Activated CD8-positive, alpha-beta memory T cell treated with anti-CD3 and anti-CD28 coated beads, Interleukin-2, amount 10 ng/mL, durations not matched to agents 7 days and 5 days (primary cell): ENCODE results near the gene OGFOD1. TPM values are rescaled to one million over a fixed set of nuclear protein-coding genes. Genes with fewer than 3 reads are reported as not detected.

Source experiments
- ATAC-seq: fragments of 150-1000 bp; cut with Tn5 transposase; one replicate; pipeline ENCODE4 v1.10.0; 2021; ENCODE audit warnings: moderate library complexity
- CTCF ChIA-PET: fragments of 350-600 bp; sonication (Branson Sonifier 250); formaldehyde crosslinking; loops from one replicate; lab custom pipeline; 2021; ENCODE audit warnings: antibody characterized with exemption; lab: Charles Lee
- DNase-seq: peaks from one replicate; pipeline ENCODE4 v3.0.0-alpha.2; 2020
- H3K27ac Mint-ChIP-seq: one replicate; pipeline ENCODE4 v1.8.0; 2021; ENCODE audit warnings: mild to moderate bottlenecking, mixed read lengths
- H3K27me3 Mint-ChIP-seq: one replicate; pipeline ENCODE4 v1.8.0; 2021; ENCODE audit warnings: mixed read lengths
- H3K36me3 Mint-ChIP-seq: one replicate; pipeline ENCODE4 v1.8.0; 2021; ENCODE audit warnings: mild to moderate bottlenecking, mixed read lengths
- H3K4me1 Mint-ChIP-seq: one replicate; pipeline ENCODE4 v1.8.0; 2021; ENCODE audit warnings: mixed read lengths
- H3K4me3 Mint-ChIP-seq: one replicate; pipeline ENCODE4 v1.8.0; 2021; ENCODE audit warnings: mild to moderate bottlenecking, moderate library complexity, mixed read lengths
- H3K9me3 Mint-ChIP-seq: one replicate; pipeline ENCODE4 v1.8.0; 2022; ENCODE audit warnings: low read depth, mixed read lengths
- total RNA-seq, 2 experiments: library from RNA; stranded (reverse); gene quantifications; one replicate each; pipeline ENCODE4 v1.2.3, GENCODE V29; 2021

Gene OGFOD1
- total RNA-seq, 2 experiments from 2014 or later = 41.9 to 63.1 TPM

DNA sequence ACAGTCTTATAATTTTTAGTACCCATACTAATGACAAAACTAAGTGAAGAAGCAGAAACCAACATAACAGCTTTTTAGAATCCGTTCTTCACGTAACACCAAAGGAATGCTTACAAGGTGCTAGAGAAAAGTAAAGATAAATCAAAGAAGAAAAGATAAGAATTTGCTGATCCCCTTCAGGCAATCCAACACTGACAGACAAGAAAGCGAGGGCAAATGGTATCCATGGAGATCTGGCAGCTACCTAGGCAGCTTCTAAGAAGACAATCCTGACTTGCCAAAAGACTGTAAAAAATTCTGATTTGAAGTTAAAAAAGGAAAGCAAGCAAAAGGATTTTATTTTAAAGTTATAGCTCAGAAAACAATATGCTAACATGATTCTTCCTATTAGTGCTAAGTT lies 53.8 kb downstream of the OGFOD1 start:
- Mint-ChIP-seq H3K4me1 (no peaks in the 10 kb centered on the region), H3K9me3 (no peaks in the 10 kb centered on the region), H3K36me3 (peaks cover 2% of the 10 kb centered on the region), H3K27me3 (no peaks in the 10 kb centered on the region), H3K4me3 (no peak overlapping the region), H3K27ac (no peak overlapping the region)
- ATAC-seq = no peak
- CTCF ChIA-PET = interaction anchor here (1.1 kb wide), 2 partner anchors 9 to 29 kb away, joined by 3 to 7 read pairs; no protein-coding TSS in a partner anchor
- no peak for DNase-seq

GRCh38 chr16:56506941-56507340 lies 55.6 kb downstream of the OGFOD1 start:
- Mint-ChIP-seq H3K36me3 (peaks cover 2% of the 10 kb centered on the region), H3K4me1 (no peaks in the 10 kb centered on the region), H3K9me3 (no peaks in the 10 kb centered on the region), H3K27ac (no peak overlapping the region), H3K27me3 (no peaks in the 10 kb centered on the region), H3K4me3 (no peak overlapping the region)
- ATAC-seq = no peak
- CTCF ChIA-PET = interaction anchor here (1.1 kb wide), 1 partner anchor 94 kb away, joined by 3 read pairs; no protein-coding TSS in a partner anchor
- DNase-seq = no peak

DNA sequence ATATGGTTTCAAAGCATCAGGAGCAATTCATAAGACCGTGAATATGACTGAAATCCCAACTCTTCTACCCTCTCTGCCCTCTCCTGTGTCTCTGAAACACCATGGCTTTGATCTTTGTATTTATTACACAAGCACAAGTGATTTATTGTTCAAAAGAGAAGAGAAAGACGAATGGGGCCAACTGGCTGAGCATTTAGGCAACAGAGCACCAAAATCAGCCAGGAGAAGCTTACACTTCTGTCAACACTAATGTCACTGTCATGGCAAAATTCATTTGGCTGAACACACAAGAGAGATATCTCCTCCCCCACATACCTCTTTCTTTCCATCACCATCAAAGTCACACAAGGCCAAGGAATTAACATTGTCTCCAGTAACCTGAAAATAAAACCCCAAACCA lies 59.2 kb downstream of the OGFOD1 start:
- Mint-ChIP-seq H3K4me3 (no peak overlapping the region), H3K9me3 (no peaks in the 10 kb centered on the region), H3K27ac (no peak overlapping the region), H3K4me1 (peaks cover 4% of the 10 kb centered on the region), H3K27me3 (no peaks in the 10 kb centered on the region), H3K36me3 (peaks cover 4% of the 10 kb centered on the region)
- CTCF ChIA-PET = interaction anchor here (0.8 to 1.4 kb wide), 2 partner anchors 13 to 36 kb away, joined by 3 to 4 read pairs; no protein-coding TSS in a partner anchor
- ATAC-seq = no peak
- DNase-seq = no peak

- CTCF ChIA-PET = interaction anchor here (0.6 kb wide), 1 partner anchor 15 kb away, joined by 3 read pairs; no protein-coding TSS in a partner anchor
- Mint-ChIP-seq H3K36me3 (peaks cover 4% of the 10 kb centered on the region), H3K27ac (no peak overlapping the region)
Observed at GRCh38 chr16:56512025-56512424, 60.7 kb downstream of the OGFOD1 start.

GRCh38 chr16:56513091-56513490 lies 61.7 kb downstream of the OGFOD1 start:
- no peak for DNase-seq
- Mint-ChIP-seq H3K4me1 (peaks cover 4% of the 10 kb centered on the region), H3K27me3 (no peaks in the 10 kb centered on the region), H3K9me3 (no peaks in the 10 kb centered on the region), H3K36me3 (peaks cover 4% of the 10 kb centered on the region), H3K27ac (no peak overlapping the region), H3K4me3 (no peak overlapping the region)
- no peak for ATAC-seq
- CTCF ChIA-PET = interaction anchor here (0.9 to 2.6 kb wide), 4 partner anchors 11 to 189 kb away, joined by 3 to 14 read pairs (median 12); no protein-coding TSS in a partner anchor

More at GRCh38 chr16:56512025-56512424, 60.7 kb downstream of the OGFOD1 start:
- H3K4me3 Mint-ChIP-seq = no peak overlapping the region
- H3K27me3 Mint-ChIP-seq = no peaks in the 10 kb centered on the region
- no peaks in the 10 kb centered on the region for H3K9me3 Mint-ChIP-seq
- ATAC-seq (no peak), DNase-seq (no peak)
- H3K4me1 Mint-ChIP-seq = peaks cover 4% of the 10 kb centered on the region

DNA sequence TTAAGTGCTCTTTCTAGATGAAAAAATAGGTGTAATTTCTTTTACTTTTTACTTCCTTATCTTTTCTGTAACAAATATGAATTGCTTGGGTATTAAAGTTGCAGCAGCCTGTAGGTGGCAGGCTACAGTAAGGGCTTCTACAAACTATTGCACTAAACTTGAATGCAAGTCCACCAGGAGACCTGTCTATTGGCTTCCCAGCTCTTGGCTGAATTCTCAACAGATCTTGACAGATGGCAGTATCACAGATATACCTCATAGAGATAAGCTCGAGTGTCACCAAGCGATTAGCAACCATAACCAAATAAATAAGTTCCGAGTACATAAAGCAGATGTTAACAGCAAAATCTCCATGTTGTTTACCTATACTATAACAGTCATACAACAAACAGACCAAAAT lies 62.6 kb downstream of the OGFOD1 start:
- peaks cover 6% of the 10 kb centered on the region for H3K4me1 Mint-ChIP-seq
- H3K9me3 Mint-ChIP-seq = no peaks in the 10 kb centered on the region
- DNase-seq = peak; percentile 72
- CTCF ChIA-PET = interaction anchor here (0.9 to 2.6 kb wide), 9 partner anchors 9 to 400 kb away, joined by 3 to 14 read pairs (median 5); partner anchors contain the start of gene MT1E
- H3K27me3 Mint-ChIP-seq = no peaks in the 10 kb centered on the region
- no peak overlapping the region for H3K4me3 Mint-ChIP-seq
- H3K36me3 Mint-ChIP-seq = peaks cover 4% of the 10 kb centered on the region
- no peak overlapping the region for H3K27ac Mint-ChIP-seq
- peak; percentile 72 for ATAC-seq

- CTCF ChIA-PET = interaction anchor here (1.7 to 2.6 kb wide), 2 partner anchors 62 to 86 kb away, joined by 9 to 14 read pairs; no protein-coding TSS in a partner anchor
- ATAC-seq = no peak
- H3K36me3 Mint-ChIP-seq = peaks cover 3% of the 10 kb centered on the region
- no peaks in the 10 kb centered on the region for H3K9me3 Mint-ChIP-seq
- no peak overlapping the region for H3K27ac Mint-ChIP-seq
- no peak for DNase-seq
- H3K27me3 Mint-ChIP-seq = no peaks in the 10 kb centered on the region
- no peak overlapping the region for H3K4me3 Mint-ChIP-seq
- peaks cover 10% of the 10 kb centered on the region for H3K4me1 Mint-ChIP-seq
Observed at GRCh38 chr16:56514845-56515244, 63.5 kb downstream of the OGFOD1 start.

GRCh38 chr16:56515665-56516064 lies 64.3 kb downstream of the OGFOD1 start:
- Mint-ChIP-seq H3K36me3 (peaks cover 2% of the 10 kb centered on the region), H3K4me1 (peaks cover 17% of the 10 kb centered on the region), H3K27ac (no peak overlapping the region), H3K9me3 (no peaks in the 10 kb centered on the region), H3K27me3 (no peaks in the 10 kb centered on the region), H3K4me3 (no peak overlapping the region)
- CTCF ChIA-PET = no interaction called here
- DNase-seq (no peak), ATAC-seq (no peak)

- no peak for DNase-seq
- Mint-ChIP-seq H3K27ac (no peak overlapping the region), H3K4me1 (peaks cover 19% of the 10 kb centered on the region), H3K4me3 (no peak overlapping the region), H3K9me3 (no peaks in the 10 kb centered on the region), H3K36me3 (peaks cover 2% of the 10 kb centered on the region), H3K27me3 (no peaks in the 10 kb centered on the region)
- no peak for ATAC-seq
- CTCF ChIA-PET = interaction anchor here (1.1 to 2.4 kb wide), 2 partner anchors 185 to 272 kb away, joined by 3 to 9 read pairs; no protein-coding TSS in a partner anchor
Observed at GRCh38 chr16:56517206-56517605, 65.9 kb downstream of the OGFOD1 start.

DNA sequence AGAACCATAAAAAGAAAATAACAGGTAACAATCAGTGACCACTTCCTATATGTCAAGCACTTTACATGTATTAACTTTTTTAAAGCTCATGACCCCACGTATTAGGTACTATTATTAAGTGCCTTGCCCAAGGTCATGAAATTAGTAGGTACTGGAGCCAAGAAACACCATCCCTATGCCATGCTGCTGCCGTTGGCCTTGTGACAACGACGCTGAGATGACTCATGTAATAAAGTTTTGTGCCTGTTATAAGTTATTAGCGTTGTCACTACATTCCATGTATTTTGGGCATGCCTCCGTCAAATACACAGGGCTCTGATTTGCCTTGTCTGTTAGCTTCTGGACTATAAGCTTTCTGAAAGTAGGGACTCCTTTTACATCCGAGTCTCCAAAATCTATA lies 67.1 kb downstream of the OGFOD1 start:
- peaks cover 17% of the 10 kb centered on the region for H3K4me1 Mint-ChIP-seq
- no peak overlapping the region for H3K27ac Mint-ChIP-seq
- H3K36me3 Mint-ChIP-seq = no peaks in the 10 kb centered on the region
- ATAC-seq = no peak
- no peaks in the 10 kb centered on the region for H3K27me3 Mint-ChIP-seq
- CTCF ChIA-PET = interaction anchor here (0.9 to 2.4 kb wide), 3 partner anchors 58 to 184 kb away, joined by 3 to 9 read pairs (median 4); no protein-coding TSS in a partner anchor
- H3K4me3 Mint-ChIP-seq = peak overlapping the region; percentile 41
- no peaks in the 10 kb centered on the region for H3K9me3 Mint-ChIP-seq
- no peak for DNase-seq

DNA sequence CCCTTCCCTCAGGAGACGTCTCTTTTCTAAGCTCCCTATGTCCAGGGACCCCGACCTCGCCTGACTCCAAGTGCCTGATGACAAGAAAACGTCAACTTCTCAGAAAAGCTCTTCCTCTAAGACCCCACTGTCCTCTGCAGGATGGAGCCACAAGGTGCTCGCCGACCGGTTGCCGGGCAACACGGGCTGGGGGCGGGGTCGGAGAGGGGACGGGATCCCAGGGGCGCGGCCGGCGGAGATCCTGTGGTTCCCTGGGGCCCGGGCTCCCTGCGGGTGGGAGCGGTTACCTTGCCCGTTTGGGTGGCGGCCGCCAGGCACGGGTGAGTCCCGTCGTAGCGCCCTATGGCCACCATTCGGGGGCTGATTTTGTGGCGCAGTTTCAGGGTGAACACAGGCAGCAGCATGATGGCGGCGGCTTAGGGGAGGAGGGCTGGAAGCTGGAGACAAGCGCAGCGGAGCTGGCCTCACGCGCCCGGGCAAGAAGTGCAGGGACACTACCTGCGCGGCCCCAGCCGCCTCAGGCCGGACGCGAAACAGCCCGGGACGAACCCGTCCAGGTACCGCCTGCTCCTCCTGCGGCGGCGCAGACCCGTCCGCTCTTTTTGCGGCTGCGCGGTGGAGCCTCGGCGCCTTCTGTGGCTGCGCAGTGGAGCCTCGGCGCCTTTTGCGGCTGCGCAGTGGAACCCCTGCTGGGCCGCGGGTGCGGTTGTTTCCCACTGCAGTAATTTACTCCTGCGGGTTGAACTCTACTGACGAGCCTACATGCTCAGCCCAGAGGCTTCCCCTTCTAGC lies 68.3 kb downstream of the OGFOD1 start, which contains the start of gene BBS2:
BBS2 (minus strand) TSS at position 566 of the 792 bp plus-strand sequence; CDS start at position 404, 162 bp downstream.
- H3K27me3 Mint-ChIP-seq = no peaks in the 10 kb centered on the region
- ATAC-seq (peak; percentile 80), DNase-seq (peak; percentile 82)
- peak within 1 kb of the TSS; percentile 69 for H3K4me3 Mint-ChIP-seq
- H3K36me3 Mint-ChIP-seq = no peaks in the 10 kb centered on the region
- CTCF ChIA-PET = interaction anchor here (0.5 to 1.4 kb wide), 6 partner anchors 12 to 189 kb away, joined by 3 to 6 read pairs (median 3); no protein-coding TSS in a partner anchor
- peaks cover 15% of the 10 kb centered on the region for H3K4me1 Mint-ChIP-seq
- peak within 1 kb of the TSS; percentile 78 for H3K27ac Mint-ChIP-seq
- no peaks in the 10 kb centered on the region for H3K9me3 Mint-ChIP-seq

DNA sequence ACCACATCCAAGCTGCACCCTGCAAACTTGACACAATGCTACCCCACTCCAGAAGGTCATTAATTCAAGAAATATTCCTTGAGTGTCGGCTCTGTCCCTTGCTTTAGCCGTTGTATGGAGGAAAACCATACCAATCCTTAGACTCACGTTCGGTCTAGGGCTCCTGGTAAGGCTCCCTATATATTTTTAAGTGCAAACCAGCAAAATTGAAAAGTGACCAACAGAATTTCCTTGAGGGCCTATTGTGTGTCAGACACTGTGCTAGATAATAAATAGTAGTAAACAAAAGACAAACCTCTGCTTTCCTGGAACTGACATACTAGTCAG lies 68.9 kb downstream of the OGFOD1 start:
- H3K9me3 Mint-ChIP-seq = no peaks in the 10 kb centered on the region
- peak; percentile 7 for ATAC-seq
- DNase-seq = no peak
- no peaks in the 10 kb centered on the region for H3K36me3 Mint-ChIP-seq
- H3K4me3 Mint-ChIP-seq = peak overlapping the region; percentile 69
- H3K27me3 Mint-ChIP-seq = no peaks in the 10 kb centered on the region
- CTCF ChIA-PET = interaction anchor here (0.5 to 1.1 kb wide), 4 partner anchors 12 to 123 kb away, joined by 3 read pairs; no protein-coding TSS in a partner anchor
- peak overlapping the region; percentile 78 for H3K27ac Mint-ChIP-seq
- peaks cover 15% of the 10 kb centered on the region for H3K4me1 Mint-ChIP-seq

DNA sequence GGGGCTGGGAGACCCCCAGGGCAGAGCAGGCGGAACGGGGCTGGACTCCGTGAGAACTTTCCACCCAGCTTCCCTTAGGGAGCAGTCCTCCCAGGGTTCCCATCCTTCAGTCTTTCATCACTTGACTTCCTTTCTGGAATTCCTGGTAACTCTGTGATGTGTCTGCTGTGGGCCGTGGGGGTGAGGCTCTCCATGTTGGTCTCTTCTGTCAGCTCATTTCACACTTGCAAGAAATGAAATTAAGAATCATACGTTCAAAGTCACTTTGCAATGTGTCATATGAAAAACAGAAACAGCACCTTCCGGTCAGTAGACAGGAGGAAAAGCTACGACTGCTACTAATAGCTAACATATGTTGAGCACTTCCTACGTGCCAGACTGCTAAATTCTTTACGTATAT lies 73.9 kb downstream of the OGFOD1 start:
- CTCF ChIA-PET = no interaction called here
- Mint-ChIP-seq H3K36me3 (no peaks in the 10 kb centered on the region), H3K9me3 (no peaks in the 10 kb centered on the region)

More for the DNA sequence above, 73.9 kb downstream of the OGFOD1 start:
- ATAC-seq (no peak), DNase-seq (no peak)
- no peak overlapping the region for H3K27ac Mint-ChIP-seq
- H3K4me1 Mint-ChIP-seq = peaks cover 6% of the 10 kb centered on the region
- no peak overlapping the region for H3K4me3 Mint-ChIP-seq
- H3K27me3 Mint-ChIP-seq = peaks cover 12% of the 10 kb centered on the region
